Glutamatergic neuron (in vitro differentiated cells): ENCODE data around the gene PPIF. TPM values are rescaled to one million over a fixed set of nuclear protein-coding genes. Genes with fewer than 3 reads are reported as not detected.

Experiments
- DNase-seq: peaks from one replicate; pipeline ENCODE4 v3.0.0; 2022
- H3K27ac Mint-ChIP-seq: one replicate; pipeline ENCODE4 v1.8.0; 2020; ENCODE audit warnings: mild to moderate bottlenecking, mixed read lengths, inconsistent platforms; ENCODE audit not compliant: unreplicated experiment
- H3K27me3 Mint-ChIP-seq: one replicate; pipeline ENCODE4 v1.8.0; 2020; ENCODE audit warnings: mild to moderate bottlenecking, moderate library complexity, mixed read lengths, inconsistent platforms; ENCODE audit not compliant: unreplicated experiment
- H3K36me3 Mint-ChIP-seq: one replicate; pipeline ENCODE4 v1.8.0; 2020; ENCODE audit warnings: mild to moderate bottlenecking, mixed read lengths, inconsistent platforms; ENCODE audit not compliant: unreplicated experiment
- H3K4me1 Mint-ChIP-seq: one replicate; pipeline ENCODE4 v1.8.0; 2020; ENCODE audit warnings: mild to moderate bottlenecking, low read depth, mixed read lengths, inconsistent platforms; ENCODE audit not compliant: unreplicated experiment
- H3K4me3 Mint-ChIP-seq: one replicate; pipeline ENCODE4 v1.8.0; 2020; ENCODE audit warnings: mild to moderate bottlenecking, mixed read lengths, inconsistent platforms; ENCODE audit not compliant: unreplicated experiment
- H3K9me3 Mint-ChIP-seq: one replicate; pipeline ENCODE4 v1.8.0; 2020; ENCODE audit warnings: mild to moderate bottlenecking, moderate library complexity, mixed read lengths, inconsistent platforms; ENCODE audit not compliant: unreplicated experiment
- total RNA-seq: library from RNA; stranded (reverse); fragmentation: NEBNext Ultra II Directional; extraction: Animal tissue kit (Norgen Biotek cat#: 25700); gene quantifications from one replicate; pipeline ENCODE4 v1.2.1, GENCODE V29; 2021; ENCODE audit not compliant: unreplicated experiment
- TF ChIP-seq, protein P1 (sequence below): fragments of 200-600 bp; sonication (generic); IDR thresholded peaks from one replicate; pipeline ENCODE4 v1.5.0; 2021; ENCODE audit not compliant: partially characterized antibody, unreplicated experiment

PPIF gene
- total RNA-seq, 1 donor from 2014 or later = 24.2 TPM

DNA sequence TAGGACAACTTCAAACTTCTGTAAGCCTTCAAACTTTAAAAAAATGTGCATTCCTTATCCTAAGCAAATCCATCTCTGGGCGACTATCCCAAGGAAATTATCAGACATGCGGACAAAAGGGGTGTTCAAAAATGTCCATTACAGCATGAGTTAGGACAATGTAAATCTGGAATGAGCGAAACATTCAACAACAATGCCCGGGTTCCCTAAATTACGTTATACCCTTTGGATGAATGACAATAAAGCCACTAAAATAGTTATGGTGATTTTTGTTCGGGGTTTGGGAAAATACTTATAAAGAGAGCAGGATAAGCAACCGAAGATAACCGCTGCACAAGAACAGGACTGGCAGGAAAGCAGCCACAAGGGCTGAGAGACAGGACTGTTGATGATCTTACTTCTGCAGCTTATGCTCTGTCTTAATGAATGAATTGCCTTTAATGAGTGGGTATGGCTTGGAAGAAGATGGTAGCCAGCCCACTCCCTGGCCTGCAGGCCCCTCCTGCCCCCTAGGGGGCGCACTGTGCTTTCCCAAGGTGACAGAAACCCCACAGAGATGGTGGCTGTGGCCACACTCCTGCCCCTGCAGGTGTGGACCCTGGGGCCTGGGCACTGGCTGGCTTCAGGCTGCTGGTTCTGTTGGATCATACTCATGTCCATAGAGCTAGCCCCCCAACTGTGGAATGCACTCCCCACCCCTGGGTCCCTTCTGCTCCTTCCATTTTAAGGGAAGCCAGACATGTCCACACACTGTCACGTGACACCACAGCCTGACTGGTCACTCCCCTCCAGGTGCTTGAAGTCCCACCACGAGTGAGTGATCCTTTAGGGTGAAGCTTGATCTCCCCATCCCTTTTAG lies 53.1 kb downstream of the PPIF start:
- TF ChIP-seq, protein P1, sequence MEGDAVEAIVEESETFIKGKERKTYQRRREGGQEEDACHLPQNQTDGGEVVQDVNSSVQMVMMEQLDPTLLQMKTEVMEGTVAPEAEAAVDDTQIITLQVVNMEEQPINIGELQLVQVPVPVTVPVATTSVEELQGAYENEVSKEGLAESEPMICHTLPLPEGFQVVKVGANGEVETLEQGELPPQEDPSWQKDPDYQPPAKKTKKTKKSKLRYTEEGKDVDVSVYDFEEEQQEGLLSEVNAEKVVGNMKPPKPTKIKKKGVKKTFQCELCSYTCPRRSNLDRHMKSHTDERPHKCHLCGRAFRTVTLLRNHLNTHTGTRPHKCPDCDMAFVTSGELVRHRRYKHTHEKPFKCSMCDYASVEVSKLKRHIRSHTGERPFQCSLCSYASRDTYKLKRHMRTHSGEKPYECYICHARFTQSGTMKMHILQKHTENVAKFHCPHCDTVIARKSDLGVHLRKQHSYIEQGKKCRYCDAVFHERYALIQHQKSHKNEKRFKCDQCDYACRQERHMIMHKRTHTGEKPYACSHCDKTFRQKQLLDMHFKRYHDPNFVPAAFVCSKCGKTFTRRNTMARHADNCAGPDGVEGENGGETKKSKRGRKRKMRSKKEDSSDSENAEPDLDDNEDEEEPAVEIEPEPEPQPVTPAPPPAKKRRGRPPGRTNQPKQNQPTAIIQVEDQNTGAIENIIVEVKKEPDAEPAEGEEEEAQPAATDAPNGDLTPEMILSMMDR = peak; percentile 72
- H3K27me3 Mint-ChIP-seq = peaks cover 20% of the 10 kb centered on the region
- DNase-seq = peak; percentile 74
- H3K36me3 Mint-ChIP-seq = no peaks in the 10 kb centered on the region
- peaks cover 12% of the 10 kb centered on the region for H3K9me3 Mint-ChIP-seq
- H3K4me1 Mint-ChIP-seq = peaks cover 43% of the 10 kb centered on the region
- H3K27ac Mint-ChIP-seq = no peak overlapping the region
- H3K4me3 Mint-ChIP-seq = no peak overlapping the region

DNA sequence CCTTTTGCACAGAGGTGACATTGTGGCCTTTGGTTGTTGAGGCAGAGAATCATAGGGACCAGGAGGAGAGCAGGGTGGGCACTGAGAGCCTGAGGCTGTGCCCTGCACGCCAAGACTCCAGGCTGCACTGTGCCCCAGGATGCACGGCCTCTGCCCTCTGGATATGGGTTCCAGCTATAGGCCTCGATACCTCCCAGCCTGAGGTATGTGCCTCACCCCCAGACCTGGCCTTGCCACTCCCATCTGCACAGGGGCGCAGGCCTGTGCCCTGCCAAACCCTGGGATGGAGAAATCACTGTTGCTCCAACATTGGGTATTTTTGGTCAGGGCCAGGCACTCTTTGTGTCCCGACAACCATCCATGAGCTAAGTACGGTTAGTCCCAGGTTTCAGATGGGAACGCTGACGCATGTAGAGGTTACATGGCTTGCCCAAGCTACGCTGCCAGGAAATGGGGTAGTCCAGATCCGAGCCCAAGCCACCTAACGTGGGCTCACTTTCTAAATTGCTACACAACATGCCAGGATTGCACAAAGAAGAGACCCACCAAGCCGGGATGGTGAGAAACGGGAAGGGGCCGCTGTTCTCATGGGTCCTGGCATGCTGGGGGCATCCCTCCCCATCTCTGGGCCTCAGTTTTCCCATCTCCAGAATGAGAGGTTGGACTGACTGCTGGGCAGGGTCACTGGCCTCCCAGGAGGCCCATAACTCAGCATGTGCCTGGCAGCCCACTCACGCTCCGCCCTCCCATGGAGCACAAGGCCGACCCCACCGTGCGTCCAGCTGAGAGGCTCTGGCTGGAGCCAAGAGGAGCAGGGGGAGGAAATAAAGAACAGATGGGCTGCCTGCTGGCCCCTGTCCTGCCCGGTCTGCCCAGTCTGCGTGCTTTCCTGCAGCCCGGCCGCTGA lies 54.0 kb downstream of the PPIF start:
- peaks cover 37% of the 10 kb centered on the region for H3K4me1 Mint-ChIP-seq
- H3K27me3 Mint-ChIP-seq = peaks cover 20% of the 10 kb centered on the region
- DNase-seq = peak; percentile 59
- H3K4me3 Mint-ChIP-seq = no peak overlapping the region
- no peaks in the 10 kb centered on the region for H3K36me3 Mint-ChIP-seq
- H3K27ac Mint-ChIP-seq = peak overlapping the region; percentile 79
- peaks cover 12% of the 10 kb centered on the region for H3K9me3 Mint-ChIP-seq
- TF ChIP-seq, protein P1 = no peak

DNA sequence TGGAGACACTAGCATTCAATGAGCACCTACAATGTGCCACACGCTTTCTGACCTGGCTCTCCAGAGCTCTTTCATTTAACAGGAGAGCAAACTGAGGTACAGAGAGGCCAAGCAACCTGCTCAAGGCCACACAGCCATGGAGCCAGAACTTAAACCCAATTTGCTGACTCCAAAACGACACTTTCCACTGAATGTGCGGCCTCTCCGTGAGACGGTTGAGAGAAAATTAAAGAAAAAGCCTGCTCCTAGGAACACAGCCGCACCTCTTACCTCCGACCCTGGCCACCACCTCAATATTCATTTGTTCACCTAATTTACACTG lies 55.3 kb downstream of the PPIF start:
- peak overlapping the region; percentile 14 for H3K4me3 Mint-ChIP-seq
- TF ChIP-seq, protein P1 = no peak

DNA sequence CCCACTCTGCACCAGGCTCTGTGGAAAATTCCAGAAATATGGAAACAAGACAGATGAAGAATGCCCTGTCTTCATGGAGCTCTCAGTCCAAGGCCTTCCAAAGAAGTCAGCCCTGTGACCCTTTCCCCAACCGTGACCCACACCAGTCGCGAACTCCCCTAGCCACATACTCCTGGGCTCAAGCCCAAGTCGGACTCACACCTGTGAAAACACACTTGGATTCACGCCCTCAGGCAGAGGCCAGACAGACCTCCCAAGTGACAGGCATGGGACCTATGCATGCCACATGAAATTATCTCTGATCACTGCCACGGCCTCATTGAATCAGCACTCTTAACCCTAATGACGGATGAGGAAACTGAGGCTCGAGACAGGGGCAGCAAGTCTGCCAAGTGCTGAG lies 55.7 kb downstream of the PPIF start:
- DNase-seq = peak; percentile 11
- peak overlapping the region; percentile 14 for H3K4me3 Mint-ChIP-seq
- peaks cover 20% of the 10 kb centered on the region for H3K27me3 Mint-ChIP-seq
- TF ChIP-seq, protein P1 = no peak
- H3K36me3 Mint-ChIP-seq = no peaks in the 10 kb centered on the region
- peak overlapping the region; percentile 31 for H3K27ac Mint-ChIP-seq
- H3K4me1 Mint-ChIP-seq = peaks cover 26% of the 10 kb centered on the region
- peaks cover 12% of the 10 kb centered on the region for H3K9me3 Mint-ChIP-seq

More for the DNA sequence above, 55.3 kb downstream of the PPIF start:
- Mint-ChIP-seq H3K4me1 (peaks cover 29% of the 10 kb centered on the region), H3K27me3 (peaks cover 20% of the 10 kb centered on the region), H3K9me3 (peaks cover 12% of the 10 kb centered on the region), H3K36me3 (no peaks in the 10 kb centered on the region), H3K27ac (peak overlapping the region; percentile 31)
- no peak for DNase-seq
